Activated T-cell treated with anti-CD3 and anti-CD28 coated beads, Interleukin-2, amount 50 U/mL, for 48 hours (primary cell): ENCODE results near the gene GNG13.

Experiments
- DNase-seq, 2 experiments: peaks; one replicate each; pipeline ENCODE4 v3.0.0-alpha.2; 2020

GNG13 gene

DNA sequence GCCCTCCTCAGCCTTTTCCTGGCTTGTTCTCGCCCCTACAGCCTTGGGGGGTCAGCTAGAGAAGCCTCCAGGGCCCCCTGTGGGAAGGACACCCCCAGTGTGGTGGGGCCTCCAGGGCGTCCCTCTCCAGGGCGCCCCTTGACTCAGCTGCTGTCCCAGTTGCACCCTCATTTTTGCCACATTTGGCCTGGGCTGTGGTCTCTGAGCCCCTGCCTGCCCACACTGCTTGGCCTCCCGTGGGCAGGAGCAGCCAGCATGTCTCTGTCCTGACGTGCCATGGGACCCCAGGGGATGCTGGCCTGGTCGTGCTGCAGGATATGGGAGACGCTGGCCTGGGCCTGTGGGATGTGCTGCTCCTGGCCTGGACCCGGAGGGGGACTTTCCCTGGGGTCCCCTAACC, 7.1 kb downstream of the GNG13 start:
- DNase-seq: no peak

- no peak for DNase-seq
These were observed 8.1 kb downstream of the GNG13 start for GRCh38 chr16:792221-792995.

GRCh38 chr16:791131-791530, 9.4 kb downstream of the GNG13 start:
- DNase-seq: no peak

GRCh38 chr16:790086-790485, 10.4 kb downstream of the GNG13 start:
- no peak for DNase-seq

- DNase-seq: no peak
These were observed 11.2 kb downstream of the GNG13 start for GRCh38 chr16:789191-789850.

DNA sequence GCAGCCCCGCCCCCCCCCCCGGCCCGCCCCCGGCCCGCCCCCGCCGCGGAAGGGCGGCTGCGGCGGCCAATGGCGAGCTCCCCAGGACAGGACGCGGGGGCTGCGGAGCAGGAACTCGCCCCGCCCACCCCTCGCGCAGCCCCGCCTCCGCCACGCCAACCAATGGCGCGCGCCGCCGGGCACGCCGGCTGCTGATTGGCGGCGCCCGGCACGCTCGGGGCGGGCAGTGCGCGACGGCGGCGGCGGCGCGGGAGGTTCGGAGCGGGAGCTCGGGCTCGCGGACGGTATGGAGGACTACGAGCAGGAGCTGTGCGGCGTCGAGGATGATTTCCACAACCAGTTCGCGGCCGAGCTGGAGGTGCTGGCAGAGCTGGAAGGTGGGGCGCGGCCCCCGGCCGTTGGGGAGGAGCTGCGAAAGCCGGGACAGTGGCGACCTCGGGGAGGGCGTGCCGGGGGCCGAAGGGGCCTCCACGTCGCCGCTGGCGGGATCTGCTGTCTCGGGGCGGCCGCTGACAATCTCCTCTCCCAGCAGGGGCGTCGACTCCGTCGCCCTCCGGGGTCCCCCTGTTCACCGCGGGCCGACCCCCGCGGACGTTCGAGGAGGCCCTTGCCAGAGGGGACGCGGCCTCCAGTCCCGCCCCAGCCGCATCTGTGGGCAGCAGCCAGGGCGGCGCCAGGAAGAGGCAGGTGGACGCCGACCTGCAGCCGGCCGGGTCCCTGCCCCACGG, 12.0 kb downstream of the GNG13 start, which contains the start of gene CHTF18:
CHTF18 (plus strand) TSS at position 222 of the 728 bp plus-strand sequence; CDS start at position 287, 65 bp downstream.
- peak; percentile 94 to 97 for DNase-seq

DNA sequence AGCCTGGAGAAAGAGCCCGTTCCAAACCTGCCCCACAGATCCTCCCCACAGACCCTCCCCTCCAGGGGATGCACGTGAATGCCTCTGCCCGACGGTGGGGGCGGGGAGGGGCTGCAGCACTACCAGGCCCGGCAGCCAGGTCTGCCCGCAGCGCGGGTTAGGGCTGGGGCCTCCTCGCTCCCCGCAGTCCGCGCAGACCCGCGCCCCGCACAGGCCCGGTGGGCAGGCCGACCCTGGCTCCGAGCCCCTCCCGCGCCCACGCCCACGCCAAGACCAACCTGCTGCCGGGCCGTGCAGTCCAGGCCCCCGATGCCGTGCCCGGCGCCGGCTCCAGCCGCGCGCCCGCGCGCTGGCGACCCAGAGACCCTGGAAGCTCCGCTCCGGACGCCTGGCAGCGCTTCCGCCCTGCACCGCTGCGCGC, 12.5 kb downstream of the GNG13 start, which contains the start of gene RPUSD1:
RPUSD1 (minus strand) TSS at position 404 of the 421 bp plus-strand sequence. CDS start 644 bp downstream, outside the sequence.
- no peak for DNase-seq

DNA sequence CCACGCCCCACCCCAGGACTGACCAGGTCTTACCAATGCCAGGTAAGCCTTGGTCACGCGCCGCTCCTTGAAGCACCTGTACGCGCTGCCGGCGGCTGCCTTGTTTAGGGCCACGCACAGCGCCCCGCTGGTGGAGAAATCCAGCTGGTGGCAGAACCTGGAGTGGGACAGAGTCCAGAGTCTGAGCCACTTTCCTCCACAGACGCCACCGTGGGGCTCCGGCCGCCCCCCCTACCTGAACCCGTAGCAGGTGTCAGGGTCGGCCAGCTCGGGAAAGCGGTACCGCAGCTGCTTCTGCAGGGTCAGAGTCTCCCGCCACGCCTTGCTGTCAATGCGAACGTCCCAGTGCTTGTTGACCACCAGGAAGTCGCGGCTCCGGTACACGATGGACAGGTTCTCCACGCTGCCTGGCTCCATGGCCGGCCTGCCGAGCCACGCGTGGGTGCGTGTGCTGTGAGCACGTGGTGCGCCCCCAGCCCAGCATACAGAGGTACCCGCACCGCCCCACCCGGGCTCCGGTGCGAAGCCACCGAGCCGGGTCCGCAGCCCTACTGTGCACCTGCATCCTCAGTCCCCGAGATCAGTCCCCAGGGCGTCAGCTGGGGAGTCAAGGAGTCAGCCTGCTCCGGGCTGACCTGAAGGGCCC, 13.1 kb downstream of the GNG13 start:
- no peak for DNase-seq

DNA sequence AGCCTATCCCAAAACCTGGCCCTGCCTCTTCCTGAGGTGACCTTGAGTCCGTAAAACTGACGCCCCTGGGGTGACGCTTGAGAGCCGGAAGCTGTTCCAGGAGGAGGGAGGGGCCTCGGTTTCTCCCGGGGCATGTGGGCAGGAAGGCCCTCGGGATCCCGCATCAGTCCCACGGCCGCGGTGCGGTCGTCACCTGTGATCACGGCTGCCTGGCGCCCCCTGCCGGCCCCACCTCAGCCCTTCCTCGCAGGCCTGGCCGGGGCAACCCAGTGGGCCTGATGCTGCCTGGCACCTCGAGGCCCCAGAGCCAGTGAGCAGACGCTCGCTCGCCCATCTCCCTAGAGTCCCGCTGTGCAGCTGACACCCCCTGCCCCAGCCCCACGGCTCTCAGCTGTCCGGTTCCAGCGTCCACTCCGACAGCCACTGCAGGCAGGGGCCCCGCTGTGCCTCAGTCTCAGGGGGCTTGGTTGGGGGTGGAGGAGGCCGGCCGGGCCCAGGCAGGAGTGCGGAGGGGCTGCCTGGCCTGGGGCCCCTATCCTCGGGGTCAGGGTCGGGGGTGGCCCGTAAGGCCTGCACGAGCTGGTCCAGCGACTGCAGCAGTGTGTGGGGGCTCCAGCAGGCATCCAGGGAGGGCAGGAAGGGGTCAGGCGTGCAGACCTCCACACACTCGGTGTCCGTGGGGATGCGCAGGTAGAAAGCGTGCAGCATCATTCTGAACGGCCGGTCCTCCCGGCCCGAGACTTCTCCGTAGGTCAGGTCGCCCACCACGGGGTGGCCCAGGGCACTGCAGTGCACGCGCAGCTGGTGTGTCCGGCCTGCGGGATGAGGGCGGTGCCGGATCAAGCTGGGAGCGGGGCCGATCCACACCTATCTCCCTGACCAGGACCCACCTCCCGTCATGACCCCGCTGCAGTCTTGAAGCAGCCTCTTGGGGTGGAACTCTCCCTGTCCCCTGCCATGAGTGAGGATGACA, 14.7 kb downstream of the GNG13 start:
- peak; percentile 85 to 88 for DNase-seq

GRCh38 chr16:784431-784830, 16.1 kb downstream of the GNG13 start:
- DNase-seq: no peak

- DNase-seq: no peak
These were observed 17.0 kb downstream of the GNG13 start for GRCh38 chr16:783404-784161.

GRCh38 chr16:782766-783403, 17.6 kb downstream of the GNG13 start:
- no peak for DNase-seq

- no peak for DNase-seq
These were observed 18.3 kb downstream of the GNG13 start for GRCh38 chr16:782258-782657.

- no peak for DNase-seq
These were observed 19.1 kb downstream of the GNG13 start for GRCh38 chr16:781346-782010.

- DNase-seq: no peak
These were observed 20.2 kb downstream of the GNG13 start for GRCh38 chr16:780296-780695.

DNA sequence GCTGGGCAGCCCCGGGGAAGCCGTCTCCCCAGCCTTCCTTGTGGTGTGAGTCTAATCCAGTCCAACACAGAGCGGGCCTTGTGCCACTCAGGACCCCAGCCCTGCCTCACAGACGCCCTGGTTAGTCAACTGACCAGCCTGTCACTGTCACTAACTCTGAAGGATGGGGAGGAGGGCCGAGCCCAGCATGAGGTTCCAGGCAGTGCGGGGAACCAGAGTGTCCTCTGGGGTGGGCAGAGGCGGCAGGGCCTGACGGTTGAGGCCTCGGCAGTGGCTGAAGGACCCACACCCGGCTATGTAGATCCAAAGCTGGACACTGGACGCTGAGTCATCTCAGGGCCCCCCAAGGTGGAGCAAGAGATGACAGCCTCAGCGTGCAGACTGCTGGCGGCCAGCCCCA, 21.0 kb downstream of the GNG13 start:
- DNase-seq: no peak

DNA sequence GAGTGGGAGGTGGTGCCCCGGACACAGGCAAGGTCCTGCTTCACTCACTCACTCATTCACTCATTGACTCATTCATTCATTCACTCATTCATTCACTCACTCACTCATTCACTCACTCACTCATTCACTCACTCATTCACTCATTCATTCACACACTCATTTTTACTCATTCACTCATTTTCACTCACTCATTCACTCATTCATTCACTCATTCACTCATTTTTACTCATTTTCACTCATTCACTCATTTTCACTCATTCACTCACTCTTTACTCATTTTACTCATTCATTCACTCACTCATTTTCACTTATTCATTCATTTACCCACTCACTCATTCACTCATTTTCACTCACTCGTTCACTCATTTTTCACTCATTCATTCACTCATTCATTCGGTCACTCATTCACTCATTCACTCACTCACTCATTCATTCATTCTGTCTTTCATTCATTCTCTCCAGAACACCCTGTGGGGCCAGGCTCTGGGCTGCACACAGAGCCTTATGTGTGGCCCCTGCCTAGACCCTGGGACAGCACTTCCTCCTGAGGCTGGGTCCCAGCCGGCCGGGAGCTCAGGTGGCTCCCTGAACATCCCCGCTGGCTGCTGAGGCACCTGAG, 21.5 kb downstream of the GNG13 start:
- DNase-seq: no peak

- no peak for DNase-seq
These were observed 22.1 kb downstream of the GNG13 start for GRCh38 chr16:778447-778846.

GRCh38 chr16:777826-778225, 22.7 kb downstream of the GNG13 start:
- no peak for DNase-seq
